GM21717 (cell line): ENCODE measurements around the gene SH2D3C.
"Not testable (repeated sequence)": the region's sequence is repeated elsewhere in the genome, so short reads cannot be mapped to it uniquely, and the experiment has no call there.

Experiments
- ATAC-seq: cut with Tn5 transposase; IDR thresholded peaks from one replicate; pipeline ENCODE4 v1.9.1; 2021; ENCODE audit warnings: mild to moderate bottlenecking, moderate library complexity; ENCODE audit not compliant: unreplicated experiment

The SH2D3C gene

GRCh38 chr9:127785023-127785932, 6.8 kb upstream of the SH2D3C start:
- ATAC-seq = peak; percentile 32

GRCh38 chr9:127783111-127784008, 4.9 kb upstream of the SH2D3C start:
- ATAC-seq = no peak

GRCh38 chr9:127781806-127782205, 3.3 kb upstream of the SH2D3C start:
- ATAC-seq = no peak

- not testable (repeated sequence) for ATAC-seq
These were observed 2.4 kb upstream of the SH2D3C start for GRCh38 chr9:127780909-127781308.

GRCh38 chr9:127780126-127780885, 1.8 kb upstream of the SH2D3C start:
- no peak for ATAC-seq

- peak; percentile 48 for ATAC-seq
These were observed 893 bp upstream of the SH2D3C start for GRCh38 chr9:127779136-127779981.

- ATAC-seq = no peak
These were observed 992 bp downstream of the SH2D3C start for GRCh38 chr9:127777368-127777980.

GRCh38 chr9:127776924-127777289, 1.6 kb downstream of the SH2D3C start:
- no peak for ATAC-seq

GRCh38 chr9:127776195-127776923, 2.1 kb downstream of the SH2D3C start:
- ATAC-seq = no peak

- ATAC-seq = no peak
These were observed 4.5 kb downstream of the SH2D3C start for GRCh38 chr9:127773981-127774380.

- ATAC-seq = no peak
These were observed 5.2 kb downstream of the SH2D3C start for GRCh38 chr9:127773272-127773671.

- ATAC-seq = no peak
These were observed 5.9 kb downstream of the SH2D3C start for GRCh38 chr9:127772603-127773002.

- no peak for ATAC-seq
These were observed 6.8 kb downstream of the SH2D3C start for GRCh38 chr9:127771570-127772189.

GRCh38 chr9:127770905-127771569, 7.4 kb downstream of the SH2D3C start:
- peak; percentile 76 for ATAC-seq

GRCh38 chr9:127770583-127770904, 7.9 kb downstream of the SH2D3C start:
- peak; percentile 1 for ATAC-seq

- ATAC-seq = no peak
These were observed 8.4 kb downstream of the SH2D3C start for GRCh38 chr9:127769929-127770582.

- ATAC-seq = no peak
These were observed 9.4 kb downstream of the SH2D3C start for GRCh38 chr9:127769101-127769500.

- ATAC-seq = no peak
These were observed 9.8 kb downstream of the SH2D3C start for GRCh38 chr9:127768698-127769097.
